IPS DF 6.9 (cell line): ENCODE measurements around the gene ATP2C1.

Source experiments
- DNase-seq: peaks from one replicate; pipeline ENCODE4 v3.0.0-alpha.2; 2013; ENCODE audit warnings: low read depth, low spot score
- H3K27ac ChIP-seq: one replicate; pipeline ENCODE4 v1.5.1; 2013; ENCODE audit warnings: low read length, control low read depth
- H3K27me3 ChIP-seq: 2 replicates; pipeline ENCODE4 v1.6.1; 2013; ENCODE audit warnings: mild to moderate bottlenecking, low read length; ENCODE audit not compliant: control insufficient read depth, insufficient read depth
- H3K36me3 ChIP-seq: 2 replicates; pipeline ENCODE4 v1.6.1; 2013; ENCODE audit warnings: low read length; ENCODE audit not compliant: control insufficient read depth, insufficient read depth
- H3K4me1 ChIP-seq: 2 replicates; pipeline ENCODE4 v1.6.1; 2013; ENCODE audit warnings: low read length; ENCODE audit not compliant: control insufficient read depth, insufficient read depth
- H3K4me3 ChIP-seq: 2 replicates; pipeline ENCODE4 v1.5.1; 2013; ENCODE audit warnings: mild to moderate bottlenecking, low read length
- H3K9me3 ChIP-seq: 2 replicates; pipeline ENCODE4 v1.6.1; 2013; ENCODE audit warnings: low read length, inconsistent platforms; ENCODE audit not compliant: control insufficient read depth, insufficient read depth
- WGBS: extraction: QIAGEN DNeasy Blood & Tissue Kit; methylation state at CpG from one replicate; pipeline ENCODE4 v1.1.7; 2013; ENCODE audit warnings: mixed read lengths, missing lambda C conversion rate; ENCODE audit not compliant: insufficient read length, insufficient coverage; 5-methylcytosine and 5-hydroxymethylcytosine counted together

ATP2C1 gene

DNA sequence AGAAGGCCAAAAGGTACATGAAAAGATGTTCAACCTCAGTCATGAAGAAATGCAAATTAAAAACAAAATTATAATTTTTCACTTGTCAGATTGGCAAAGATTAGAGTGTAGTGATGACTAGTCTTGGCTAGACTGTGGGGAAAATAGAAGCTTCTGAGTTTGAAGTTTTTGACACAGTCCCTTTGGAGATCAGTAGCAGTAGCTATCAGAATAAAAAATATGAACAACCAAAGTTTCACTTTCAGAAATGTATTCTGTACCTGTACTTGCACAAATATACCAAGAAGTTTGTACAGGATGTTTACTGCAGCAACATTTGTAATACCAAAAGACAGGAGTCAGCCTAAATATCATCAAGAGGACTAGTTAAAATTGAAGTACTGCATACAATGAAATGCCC lies 14.1 kb downstream of the ATP2C1 start:
- Histone ChIP-seq H3K4me1 (no peaks in the 10 kb centered on the region), H3K27ac (no peak overlapping the region), H3K9me3 (no peaks in the 10 kb centered on the region), H3K4me3 (no peak overlapping the region), H3K27me3 (no peaks in the 10 kb centered on the region), H3K36me3 (no peaks in the 10 kb centered on the region)
- no peak for DNase-seq

- Histone ChIP-seq H3K4me1 (no peaks in the 10 kb centered on the region), H3K27ac (no peak overlapping the region), H3K36me3 (no peaks in the 10 kb centered on the region), H3K27me3 (no peaks in the 10 kb centered on the region), H3K9me3 (no peaks in the 10 kb centered on the region), H3K4me3 (no peak overlapping the region)
- no peak for DNase-seq
- no CpG with 5 or more reads among the region's 7 CpGs for WGBS
Observed at GRCh38 chr3:130915567-130916292, 21.8 kb downstream of the ATP2C1 start.

GRCh38 chr3:130916507-130917167 lies 22.8 kb downstream of the ATP2C1 start:
- H3K4me3 ChIP-seq: no peak overlapping the region
- no peak overlapping the region for H3K27ac ChIP-seq
- no peaks in the 10 kb centered on the region for H3K4me1 ChIP-seq
- H3K36me3 ChIP-seq: no peaks in the 10 kb centered on the region
- no peaks in the 10 kb centered on the region for H3K9me3 ChIP-seq
- no peaks in the 10 kb centered on the region for H3K27me3 ChIP-seq
- DNase-seq: no peak
- no CpG with 5 or more reads among the region's 4 CpGs for WGBS

- no peak overlapping the region for H3K4me3 ChIP-seq
- H3K36me3 ChIP-seq: no peaks in the 10 kb centered on the region
- H3K27ac ChIP-seq: no peak overlapping the region
- H3K4me1 ChIP-seq: no peaks in the 10 kb centered on the region
- WGBS: no CpG with 5 or more reads among the region's 7 CpGs
- no peaks in the 10 kb centered on the region for H3K27me3 ChIP-seq
- DNase-seq: no peak
- H3K9me3 ChIP-seq: no peaks in the 10 kb centered on the region
Observed at GRCh38 chr3:130918328-130918727, 24.4 kb downstream of the ATP2C1 start.

- DNase-seq: no peak
- Histone ChIP-seq H3K4me3 (no peak overlapping the region), H3K27me3 (no peaks in the 10 kb centered on the region), H3K27ac (no peak overlapping the region), H3K36me3 (no peaks in the 10 kb centered on the region), H3K9me3 (no peaks in the 10 kb centered on the region), H3K4me1 (no peaks in the 10 kb centered on the region)
- WGBS: no CpG with 5 or more reads among the region's 3 CpGs
Observed at GRCh38 chr3:130925628-130926027, 31.7 kb downstream of the ATP2C1 start.

DNA sequence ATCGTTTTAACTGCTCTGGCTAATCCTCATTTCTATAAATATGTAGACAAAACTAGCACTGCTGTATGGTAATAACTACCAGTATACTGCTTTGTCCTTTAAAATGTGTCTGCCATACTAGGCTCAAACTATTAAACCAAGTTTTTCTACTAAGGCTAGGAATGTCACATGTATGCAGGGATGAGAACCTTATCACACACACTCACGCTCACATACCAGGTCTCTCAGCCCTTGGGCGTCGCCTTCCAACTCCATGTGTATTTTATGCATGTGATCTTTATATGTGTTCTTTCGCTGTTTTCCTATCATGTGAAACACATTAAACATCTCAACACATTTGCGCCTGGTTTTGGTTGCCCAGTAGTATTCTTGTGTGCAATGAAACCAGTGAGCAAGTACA lies 32.6 kb downstream of the ATP2C1 start:
- Histone ChIP-seq H3K4me3 (no peak overlapping the region), H3K36me3 (no peaks in the 10 kb centered on the region), H3K9me3 (no peaks in the 10 kb centered on the region), H3K4me1 (no peaks in the 10 kb centered on the region), H3K27me3 (no peaks in the 10 kb centered on the region), H3K27ac (no peak overlapping the region)
- DNase-seq: no peak
- WGBS: no CpG with 5 or more reads among the region's 6 CpGs

- no peaks in the 10 kb centered on the region for H3K9me3 ChIP-seq
- H3K27ac ChIP-seq: no peak overlapping the region
- no peak overlapping the region for H3K4me3 ChIP-seq
- H3K36me3 ChIP-seq: no peaks in the 10 kb centered on the region
- no peaks in the 10 kb centered on the region for H3K4me1 ChIP-seq
- H3K27me3 ChIP-seq: no peaks in the 10 kb centered on the region
- no CpG with 5 or more reads among the region's 3 CpGs for WGBS
- DNase-seq: no peak
Observed at GRCh38 chr3:130929804-130930203, 35.9 kb downstream of the ATP2C1 start.

DNA sequence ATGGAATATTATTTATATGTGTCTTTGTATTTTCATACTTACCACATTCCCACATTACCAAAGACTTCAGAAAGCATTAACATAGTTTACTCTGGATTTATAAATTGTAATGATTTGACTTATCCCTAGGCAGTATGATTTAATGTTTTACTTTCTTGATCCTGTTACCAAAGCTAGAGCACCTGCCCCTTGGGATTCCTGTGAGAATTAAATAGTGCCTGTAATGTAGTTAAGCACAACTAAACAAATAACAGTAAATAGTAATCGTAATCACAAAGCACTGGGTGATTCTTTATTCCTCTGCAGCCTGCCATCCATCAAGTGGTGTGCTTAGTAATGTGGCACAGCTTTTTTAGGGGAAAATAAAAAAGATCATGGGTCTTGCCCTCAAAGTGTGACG lies 39.1 kb downstream of the ATP2C1 start:
- no peaks in the 10 kb centered on the region for H3K36me3 ChIP-seq
- no peak overlapping the region for H3K27ac ChIP-seq
- no CpG with 5 or more reads among the region's 2 CpGs for WGBS
- no peak overlapping the region for H3K4me3 ChIP-seq
- H3K27me3 ChIP-seq: no peaks in the 10 kb centered on the region
- no peak for DNase-seq
- no peaks in the 10 kb centered on the region for H3K9me3 ChIP-seq
- H3K4me1 ChIP-seq: no peaks in the 10 kb centered on the region

DNA sequence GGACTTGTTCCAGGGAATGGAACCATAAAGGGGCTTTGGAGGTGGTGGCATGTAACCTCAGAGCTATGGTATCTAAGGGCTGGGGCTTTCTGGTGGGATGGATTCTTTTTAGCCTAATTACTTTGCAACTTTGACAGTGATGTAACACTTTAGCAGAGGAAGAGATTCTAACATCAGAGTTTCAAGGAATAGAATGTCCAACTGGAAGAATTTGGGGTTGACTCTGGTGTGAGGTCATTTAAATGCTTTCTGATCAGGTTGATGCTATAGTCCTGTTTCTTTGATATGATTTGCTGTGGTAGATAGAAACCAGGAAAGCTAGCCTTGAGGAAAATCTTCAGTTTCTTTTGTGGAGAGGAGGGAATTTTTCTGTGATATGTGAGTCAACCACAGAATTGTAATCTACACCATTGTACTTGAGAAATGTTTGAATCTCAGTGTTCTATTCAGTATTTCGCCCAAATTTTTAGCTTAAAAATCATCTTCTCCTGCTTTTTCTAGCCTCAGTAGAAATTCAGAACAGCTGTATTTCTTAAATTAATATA lies 40.0 kb downstream of the ATP2C1 start:
- Histone ChIP-seq H3K27ac (no peak overlapping the region), H3K9me3 (no peaks in the 10 kb centered on the region), H3K36me3 (no peaks in the 10 kb centered on the region), H3K27me3 (no peaks in the 10 kb centered on the region), H3K4me3 (no peak overlapping the region), H3K4me1 (no peaks in the 10 kb centered on the region)
- no CpG with 5 or more reads among the region's 1 CpG for WGBS
- no peak for DNase-seq

- 100% methylated on average over 1 of the region's 4 CpGs for WGBS
- Histone ChIP-seq H3K9me3 (no peaks in the 10 kb centered on the region), H3K27me3 (no peaks in the 10 kb centered on the region), H3K4me3 (no peak overlapping the region), H3K4me1 (no peaks in the 10 kb centered on the region), H3K27ac (no peak overlapping the region), H3K36me3 (no peaks in the 10 kb centered on the region)
- no peak for DNase-seq
Observed at GRCh38 chr3:130934442-130935089, 40.7 kb downstream of the ATP2C1 start.
